GM12878 (cell line): ENCODE measurements around the gene CDHR4. TPM values are rescaled to one million over a fixed set of nuclear protein-coding genes. Genes with fewer than 3 reads are reported as not detected.

Experiments
- ATAC-seq: fragments of 200-7000 bp; cut with Tn5 transposase; 3 replicates; pipeline ENCODE4 v1.9.1; 2020; ENCODE audit warnings: mild to moderate bottlenecking, moderate library complexity
- BruUV-seq: library from RNA; stranded (reverse); fragments of 400-500 nt; replicated peaks from 2 replicates; lab custom pipeline; 2021; lab: Mats Ljungman, UMichigan
- CTCF ChIA-PET: fragments of 300-600 bp; sonication (Branson Sonifier 250); formaldehyde crosslinking; extraction: SDS; loops from one replicate; lab custom pipeline; 2021; ENCODE audit warnings: inconsistent platforms; lab: Yijun Ruan, JAX
- POLR2A ChIA-PET: fragments of 350-600 bp; formaldehyde crosslinking; extraction: SDS; loops from one replicate; lab custom pipeline; 2021; ENCODE audit warnings: inconsistent platforms; lab: Charles Lee
- RAD21 ChIA-PET: fragments of 300-600 bp; sonication (Branson Sonifier 250); formaldehyde crosslinking; loops from one replicate; lab custom pipeline; 2023; ENCODE audit warnings: antibody characterized with exemption; ENCODE audit not compliant: unreplicated experiment; lab: Charles Lee
- SMC1A ChIA-PET: fragments of 300-600 bp; sonication (Branson Sonifier 250); formaldehyde crosslinking; loops from one replicate; lab custom pipeline; 2023; ENCODE audit not compliant: unreplicated experiment, uncharacterized antibody; lab: Charles Lee
- DNase-seq: peaks from one replicate; pipeline ENCODE4 v3.0.0-alpha.2; 2011; ENCODE audit warnings: low read depth, low spot score
- FAIRE-seq: peaks from 3 replicates; lab custom pipeline; 2011; peaks lifted over from hg19 to GRCh38; lab: Jason Lieb, UNC
- H2AFZ ChIP-seq: 2 replicates; pipeline ENCODE4 v1.6.0; 2011; ENCODE audit warnings: low read depth, low read length, control low read depth; ENCODE audit not compliant: control insufficient read depth
- H3K27ac ChIP-seq: 2 replicates; pipeline ENCODE4 v1.5.1; 2011; ENCODE audit warnings: control low read depth; ENCODE audit not compliant: control insufficient read depth, insufficient read depth
- H3K27me3 ChIP-seq, 2 experiments: replicated peaks in 1 of 2; 2 replicates each; pipeline versions ENCODE4 v1.6.0 to v1.6.1; 2011; ENCODE audit warnings: low read length in 1 of 2; ENCODE audit not compliant: control insufficient read depth in 2 of 2, insufficient read depth in 2 of 2
- H3K36me3 ChIP-seq, 2 experiments: 2 replicates each; pipeline ENCODE4 v1.5.1; 2011; ENCODE audit warnings: low read length in 1 of 2; ENCODE audit not compliant: control insufficient read depth in 2 of 2, insufficient read depth in 2 of 2
- H3K4me1 ChIP-seq: 2 replicates; pipeline ENCODE4 v1.6.1; 2011; ENCODE audit warnings: mild to moderate bottlenecking, low read length, moderate library complexity, mixed read lengths; ENCODE audit not compliant: control insufficient read depth, insufficient read depth
- H3K4me2 ChIP-seq: 2 replicates; pipeline ENCODE4 v1.6.0; 2011; ENCODE audit warnings: control low read depth; ENCODE audit not compliant: control insufficient read depth, insufficient read depth
- H3K4me3 ChIP-seq: fragments of 200-600 bp; sonication (generic); 2 replicates; pipeline ENCODE4 v1.5.1; 2016
- H3K79me2 ChIP-seq: 2 replicates; pipeline ENCODE4 v1.6.0; 2011; ENCODE audit warnings: low read length; ENCODE audit not compliant: control insufficient read depth, insufficient read depth
- H3K9ac ChIP-seq: 2 replicates; pipeline ENCODE4 v1.8.0; 2011; ENCODE audit warnings: low read length, control low read depth, mixed read lengths; ENCODE audit not compliant: control insufficient read depth, insufficient read depth
- H3K9me3 ChIP-seq: replicated peaks from 3 replicates; pipeline ENCODE4 v1.5.1; 2011; ENCODE audit warnings: mild to moderate bottlenecking, low read length; ENCODE audit not compliant: control insufficient read depth, insufficient read depth
- H4K20me1 ChIP-seq: 2 replicates; pipeline ENCODE4 v1.6.0; 2011; ENCODE audit not compliant: control insufficient read depth, insufficient read depth
- CREM ChIP-seq: IDR thresholded peaks from 2 replicates; pipeline ENCODE4 v1.6.1; 2014; ENCODE audit warnings: antibody characterized with exemption, low read depth
- EGR1 ChIP-seq, 2 experiments: IDR thresholded peaks; 1 replicate in 1 of 2; 2 replicates in 1 of 2; pipeline ENCODE4 v1.6.1; 2011 to 2012; ENCODE audit warnings: low read depth in 2 of 2, low read length in 2 of 2, borderline replicate concordance in 1 of 2, mild to moderate bottlenecking in 1 of 2, moderate library complexity in 1 of 2
- ETV6 ChIP-seq, 2 experiments: fragments of 450-650 bp in 1 of 2; IDR thresholded peaks in 1 of 2; conservative IDR thresholded peaks in 1 of 2; 2 replicates each; pipeline ENCODE4 v1.6.1; 2014; ENCODE audit warnings: antibody characterized with exemption in 1 of 2, borderline replicate concordance in 1 of 2, low read depth in 1 of 2, mild to moderate bottlenecking in 1 of 2, moderate library complexity in 1 of 2
- GABPA ChIP-seq: IDR thresholded peaks from 2 replicates; pipeline ENCODE4 v1.6.1; 2014; ENCODE audit warnings: antibody characterized with exemption, low read depth, mild to moderate bottlenecking, inconsistent platforms
- POLR2AphosphoS5 ChIP-seq: IDR thresholded peaks from 2 replicates; pipeline ENCODE4 v1.6.1; 2011; ENCODE audit warnings: mild to moderate bottlenecking, low read length, inconsistent platforms
- RCOR1 ChIP-seq: conservative IDR thresholded peaks from 2 replicates; pipeline ENCODE4 v1.6.1; 2012; ENCODE audit warnings: low read depth, low read length, improper control_type of control experiment
- SUPT20H ChIP-seq: IDR thresholded peaks from 2 replicates; pipeline ENCODE4 v1.6.1; 2011; ENCODE audit warnings: low read depth, mild to moderate bottlenecking, low read length, moderate library complexity, borderline replicate concordance; ENCODE audit not compliant: control insufficient read depth
- ZSCAN29 ChIP-seq: fragments of 450-650 bp; IDR thresholded peaks from 2 replicates; pipeline ENCODE4 v1.6.1; 2017; ENCODE audit warnings: mild to moderate bottlenecking, moderate library complexity
- WGBS: methylation state at CpG from one replicate; pipeline ENCODE4 v1.1.6; 2016; ENCODE audit warnings: low lambda C conversion rate; ENCODE audit not compliant: insufficient replicate concordance, insufficient coverage; ENCODE audit errors: missing lambda C conversion rate; 5-methylcytosine and 5-hydroxymethylcytosine counted together
- in situ Hi-C: fragments of 300-500 bp; cut with MboI; formaldehyde crosslinking; loops from 9 replicates; pipeline ENCODE4 v1.14.3; 2018; ENCODE audit warnings: mixed read lengths
- intact Hi-C: fragments of 100-400 bp; cut with micrococcal nuclease; formaldehyde crosslinking; loops from one replicate; pipeline ENCODE4 v1.14.2; 2022; ENCODE audit not compliant: unreplicated experiment
- polyA plus RNA-seq, 11 experiments: library from polyadenylated mRNA; depleted of rRNA in 4 of 11; unstranded in 6 of 11; stranded (reverse) in 5 of 11; fragments of >200 nt; fragmentation: Nextera tagmentation in 4 of 11; fragmentation: Illumina TruSeq in 1 of 11; extraction: Ambion mirVana in 4 of 11; extraction: Trizol in 1 of 11; gene quantifications; 1 replicate in 1 of 11; 2 replicates in 10 of 11; pipeline versions ENCODE4 v1.2.1 to v1.2.3, GENCODE V29; 2011 to 2016; ENCODE audit warnings: inconsistent platforms in 2 of 11, missing spikeins in 2 of 11, low read depth in 1 of 11
- total RNA-seq, 4 experiments: library from RNA; depleted of rRNA in 3 of 4; stranded (reverse); fragments of >200 nt in 3 of 4; fragmentation: Illumina TruSeq in 1 of 4; extraction: Trizol in 1 of 4; gene quantifications; 2 replicates each; pipeline versions ENCODE4 v1.2.1 to v1.2.3, GENCODE V29; 2013 to 2021
- TF ChIP-seq, protein P1 (sequence below): fragments of 450-650 bp; IDR thresholded peaks from 2 replicates; pipeline ENCODE4 v1.6.1; 2016; ENCODE audit warnings: mild to moderate bottlenecking
- TF ChIP-seq, protein P2 (sequence below): fragments of 450-650 bp; IDR thresholded peaks from 2 replicates; pipeline ENCODE4 v1.6.1; 2016; ENCODE audit warnings: mild to moderate bottlenecking

CDHR4 gene
- total and polyA plus RNA-seq, 10 of the 15 experiments (the other 5 are each of a cell fraction or from before 2014, with no cell fraction given) = not detected

DNA sequence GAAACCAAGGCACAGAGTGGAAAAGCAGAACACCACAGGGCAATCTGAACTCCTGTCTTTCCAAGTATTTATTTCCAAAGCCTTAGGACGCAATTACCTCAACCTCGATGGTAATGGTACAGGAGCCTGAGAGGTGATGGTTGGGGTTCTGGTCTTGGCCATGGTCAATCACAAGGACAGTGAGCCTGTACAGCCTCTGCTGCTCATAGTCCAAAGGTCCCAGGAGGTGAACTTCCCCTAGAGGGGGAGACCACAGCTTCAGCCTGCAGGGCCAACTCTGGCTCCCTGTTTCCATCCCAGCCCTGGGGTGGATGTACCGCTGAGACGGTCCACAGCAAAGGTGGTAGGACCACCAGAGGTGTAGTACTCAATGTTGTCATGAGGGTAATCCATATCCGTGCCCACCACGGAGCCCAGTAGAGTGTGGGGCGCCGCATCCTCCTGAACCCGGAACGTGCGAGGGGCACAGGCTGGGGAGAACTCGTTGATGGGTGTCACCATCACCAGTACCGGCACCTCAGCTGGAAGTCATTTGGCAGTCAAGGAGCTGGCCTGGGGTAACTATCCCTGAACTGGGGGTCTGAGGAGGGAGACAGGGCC, 6.1 kb downstream of the CDHR4 start:
- H3K4me2 ChIP-seq = no peak overlapping the region
- BruUV-seq = no TSS peak
- H4K20me1 ChIP-seq = no peaks in the 10 kb centered on the region
- ChIA-PET POLR2A (no interaction called here), RAD21 (no interaction called here), CTCF (no interaction called here), SMC1A (no interaction called here)
- 71% methylated on average over 13 of the region's 13 CpGs for WGBS
- H3K36me3 ChIP-seq = no peaks in the 10 kb centered on the region
- no peak overlapping the region for H3K27ac ChIP-seq
- DNase-seq = no peak
- no peak overlapping the region for H3K9ac ChIP-seq
- H2AFZ ChIP-seq = no peak overlapping the region
- FAIRE-seq = no peak
- no peaks in the 10 kb centered on the region for H3K27me3 ChIP-seq
- intact Hi-C loops (no loop called here), in situ Hi-C loops (no loop called here)
- H3K79me2 ChIP-seq = no peaks in the 10 kb centered on the region
- H3K4me3 ChIP-seq = no peak overlapping the region
- no peaks in the 10 kb centered on the region for H3K9me3 ChIP-seq
- no peaks in the 10 kb centered on the region for H3K4me1 ChIP-seq
- ATAC-seq = no peak
- TF ChIP-seq EGR1 (IDR thresholded peaks at IDR 0.05; ENCODE audit: borderline replicate concordance in 1 of 2, low read depth in 2 of 2, low read length in 2 of 2) (no peak), RCOR1 (no peak), GABPA (no peak), POLR2AphosphoS5 (no peak), ZSCAN29 (no peak), CREM (no peak), ETV6 (conservative IDR thresholded peaks at IDR 0.05 in 1 of 2, IDR thresholded peaks at IDR 0.05 in 1 of 2; ENCODE audit: borderline replicate concordance in 1 of 2, low read depth in 1 of 2) (no peak), SUPT20H (no peak)
- TF ChIP-seq, protein P1, sequence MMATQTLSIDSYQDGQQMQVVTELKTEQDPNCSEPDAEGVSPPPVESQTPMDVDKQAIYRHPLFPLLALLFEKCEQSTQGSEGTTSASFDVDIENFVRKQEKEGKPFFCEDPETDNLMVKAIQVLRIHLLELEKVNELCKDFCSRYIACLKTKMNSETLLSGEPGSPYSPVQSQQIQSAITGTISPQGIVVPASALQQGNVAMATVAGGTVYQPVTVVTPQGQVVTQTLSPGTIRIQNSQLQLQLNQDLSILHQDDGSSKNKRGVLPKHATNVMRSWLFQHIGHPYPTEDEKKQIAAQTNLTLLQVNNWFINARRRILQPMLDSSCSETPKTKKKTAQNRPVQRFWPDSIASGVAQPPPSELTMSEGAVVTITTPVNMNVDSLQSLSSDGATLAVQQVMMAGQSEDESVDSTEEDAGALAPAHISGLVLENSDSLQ = no peak
- TF ChIP-seq, protein P2, sequence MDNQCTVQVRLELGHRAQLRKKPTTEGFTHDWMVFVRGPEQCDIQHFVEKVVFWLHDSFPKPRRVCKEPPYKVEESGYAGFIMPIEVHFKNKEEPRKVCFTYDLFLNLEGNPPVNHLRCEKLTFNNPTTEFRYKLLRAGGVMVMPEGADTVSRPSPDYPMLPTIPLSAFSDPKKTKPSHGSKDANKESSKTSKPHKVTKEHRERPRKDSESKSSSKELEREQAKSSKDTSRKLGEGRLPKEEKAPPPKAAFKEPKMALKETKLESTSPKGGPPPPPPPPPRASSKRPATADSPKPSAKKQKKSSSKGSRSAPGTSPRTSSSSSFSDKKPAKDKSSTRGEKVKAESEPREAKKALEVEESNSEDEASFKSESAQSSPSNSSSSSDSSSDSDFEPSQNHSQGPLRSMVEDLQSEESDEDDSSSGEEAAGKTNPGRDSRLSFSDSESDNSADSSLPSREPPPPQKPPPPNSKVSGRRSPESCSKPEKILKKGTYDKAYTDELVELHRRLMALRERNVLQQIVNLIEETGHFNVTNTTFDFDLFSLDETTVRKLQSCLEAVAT = no peak
